ENCODE data around the gene PPP1R1B. TPM values are rescaled to one million over a fixed set of nuclear protein-coding genes. Genes with fewer than 3 reads are reported as not detected.
A peak's percentile ranks its signal among the peaks of the same experiment; 100 is the strongest.

PPP1R1B gene
- total RNA-seq, 2 donors from 2014 or later = not detected

DNA sequence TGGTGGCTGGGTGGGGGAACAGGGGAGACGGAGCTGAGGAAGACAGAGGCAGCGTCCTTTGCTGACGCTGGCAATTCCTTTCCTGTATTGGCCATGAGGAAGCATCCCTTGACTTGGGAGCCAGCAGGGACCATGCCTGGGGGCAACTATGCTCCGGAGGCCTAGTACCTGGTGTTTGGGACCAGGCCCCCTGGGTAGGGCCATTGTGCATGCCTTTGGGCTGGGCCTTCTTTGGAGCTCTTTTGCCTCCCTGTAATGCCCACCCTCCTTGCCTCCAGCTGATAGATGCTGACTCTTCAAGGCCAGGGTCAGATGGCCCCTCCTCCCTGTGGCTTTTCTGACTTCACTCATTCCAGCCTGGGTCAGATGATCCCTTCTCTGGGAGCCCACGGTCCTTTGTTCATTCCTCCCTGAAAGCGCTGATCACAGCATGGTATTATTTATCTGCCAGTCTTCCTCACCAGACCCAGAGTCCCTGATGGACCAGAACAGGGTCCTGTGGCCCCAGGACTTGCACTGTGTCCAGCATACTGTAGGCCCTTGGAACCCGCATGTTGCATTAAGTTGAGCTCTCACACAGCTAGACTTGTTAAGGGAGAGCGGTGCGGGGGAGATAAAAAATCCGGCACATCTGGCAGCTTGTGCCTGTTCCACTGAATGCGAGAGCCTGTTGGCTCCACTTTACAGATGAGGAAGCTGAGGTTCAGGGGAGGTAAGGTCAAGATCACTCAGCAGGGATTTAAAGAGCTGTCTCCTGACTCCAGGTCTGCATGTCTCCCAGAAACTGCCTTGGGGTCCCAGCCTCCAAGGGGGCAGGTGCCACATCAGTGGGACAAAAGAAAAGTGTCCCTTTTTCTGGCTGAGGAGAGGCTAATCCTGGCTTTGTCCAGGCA lies 13.1 kb downstream of the PPP1R1B start:
- Mint-ChIP-seq H3K9me3 (no peaks in the 10 kb centered on the region), H3K4me1 (peaks cover 37% of the 10 kb centered on the region), H3K27me3 (no peaks in the 10 kb centered on the region), H3K36me3 (ENCODE audit: low read depth) (no peaks in the 10 kb centered on the region), H3K4me3 (peak overlapping the region; percentile 30), H3K27ac (peak overlapping the region; percentile 91)
- ATAC-seq (replicated peaks) = no peak

GRCh38 chr17:39640591-39641031 lies 13.9 kb downstream of the PPP1R1B start:
- Mint-ChIP-seq H3K27ac (peak overlapping the region; percentile 62), H3K4me3 (no peak overlapping the region), H3K4me1 (peaks cover 37% of the 10 kb centered on the region), H3K27me3 (no peaks in the 10 kb centered on the region), H3K36me3 (ENCODE audit: low read depth) (no peaks in the 10 kb centered on the region), H3K9me3 (no peaks in the 10 kb centered on the region)
- no peak for ATAC-seq (replicated peaks)

DNA sequence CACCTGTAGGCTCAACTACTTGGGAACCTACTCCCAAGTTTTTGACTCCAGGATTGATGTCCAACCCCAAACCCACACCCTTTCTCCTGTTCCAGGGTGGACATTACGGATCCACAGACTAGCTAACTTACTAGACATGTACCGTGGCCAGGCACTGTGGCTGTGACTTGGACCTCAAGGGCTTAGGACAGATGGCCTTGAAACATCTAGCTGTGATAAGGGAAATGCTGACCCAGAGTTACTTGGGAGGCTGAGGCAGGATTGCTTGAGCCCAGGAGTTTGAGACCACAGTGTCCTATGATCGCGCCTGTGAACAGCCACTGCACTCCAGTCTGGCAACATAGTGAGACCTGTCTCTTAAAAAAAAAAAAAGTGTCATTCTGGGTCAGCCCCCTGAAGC lies 14.3 kb downstream of the PPP1R1B start:
- Mint-ChIP-seq H3K27me3 (no peaks in the 10 kb centered on the region), H3K4me3 (no peak overlapping the region), H3K9me3 (no peaks in the 10 kb centered on the region), H3K27ac (peak overlapping the region; percentile 62), H3K4me1 (peaks cover 37% of the 10 kb centered on the region), H3K36me3 (ENCODE audit: low read depth) (no peaks in the 10 kb centered on the region)
- no peak for ATAC-seq (replicated peaks)

- no peak overlapping the region for H3K4me3 Mint-ChIP-seq
- peak overlapping the region; percentile 62 for H3K27ac Mint-ChIP-seq
- no peaks in the 10 kb centered on the region for H3K9me3 Mint-ChIP-seq
- no peak for ATAC-seq (replicated peaks)
- H3K4me1 Mint-ChIP-seq = peaks cover 37% of the 10 kb centered on the region
- H3K27me3 Mint-ChIP-seq = no peaks in the 10 kb centered on the region
- no peaks in the 10 kb centered on the region for H3K36me3 Mint-ChIP-seq (ENCODE audit: low read depth)
Observed at GRCh38 chr17:39641883-39642282, 15.1 kb downstream of the PPP1R1B start.

- no peak for ATAC-seq (replicated peaks)
- Mint-ChIP-seq H3K4me3 (no peak overlapping the region), H3K27me3 (no peaks in the 10 kb centered on the region), H3K9me3 (no peaks in the 10 kb centered on the region), H3K27ac (peak overlapping the region; percentile 53), H3K4me1 (peaks cover 36% of the 10 kb centered on the region), H3K36me3 (ENCODE audit: low read depth) (no peaks in the 10 kb centered on the region)
Observed at GRCh38 chr17:39642291-39643074, 15.7 kb downstream of the PPP1R1B start.

GRCh38 chr17:39643271-39643670 lies 16.5 kb downstream of the PPP1R1B start:
- Mint-ChIP-seq H3K27me3 (no peaks in the 10 kb centered on the region), H3K36me3 (ENCODE audit: low read depth) (no peaks in the 10 kb centered on the region), H3K27ac (peak overlapping the region; percentile 53), H3K4me3 (no peak overlapping the region), H3K9me3 (no peaks in the 10 kb centered on the region), H3K4me1 (peaks cover 28% of the 10 kb centered on the region)
- ATAC-seq (replicated peaks) = peak; percentile 45

DNA sequence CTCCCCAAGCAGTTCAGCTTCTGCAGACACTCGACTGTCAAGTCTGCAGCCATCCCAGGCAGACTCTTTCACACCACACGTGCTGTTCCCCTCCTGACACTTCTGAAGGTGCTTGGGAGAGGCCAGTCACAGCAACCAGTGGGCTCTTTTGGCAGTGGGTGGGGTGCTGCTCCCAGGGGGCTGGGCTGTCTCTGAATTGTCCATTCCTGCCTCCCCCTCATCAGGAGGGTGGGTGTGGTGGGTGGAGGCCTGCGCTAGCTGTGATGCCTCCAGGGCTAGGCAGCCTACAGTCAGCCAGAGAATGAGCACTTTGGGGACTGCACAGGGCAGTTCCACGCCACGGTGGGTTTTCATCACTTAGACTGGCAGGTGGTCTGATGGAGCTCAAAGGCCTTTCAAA lies 20.5 kb downstream of the PPP1R1B start:
- H3K4me1 Mint-ChIP-seq = peaks cover 32% of the 10 kb centered on the region
- peaks cover 8% of the 10 kb centered on the region for H3K36me3 Mint-ChIP-seq (ENCODE audit: low read depth)
- ATAC-seq (replicated peaks) = no peak
- no peaks in the 10 kb centered on the region for H3K9me3 Mint-ChIP-seq
- H3K27me3 Mint-ChIP-seq = no peaks in the 10 kb centered on the region
- H3K4me3 Mint-ChIP-seq = no peak overlapping the region
- H3K27ac Mint-ChIP-seq = no peak overlapping the region

DNA sequence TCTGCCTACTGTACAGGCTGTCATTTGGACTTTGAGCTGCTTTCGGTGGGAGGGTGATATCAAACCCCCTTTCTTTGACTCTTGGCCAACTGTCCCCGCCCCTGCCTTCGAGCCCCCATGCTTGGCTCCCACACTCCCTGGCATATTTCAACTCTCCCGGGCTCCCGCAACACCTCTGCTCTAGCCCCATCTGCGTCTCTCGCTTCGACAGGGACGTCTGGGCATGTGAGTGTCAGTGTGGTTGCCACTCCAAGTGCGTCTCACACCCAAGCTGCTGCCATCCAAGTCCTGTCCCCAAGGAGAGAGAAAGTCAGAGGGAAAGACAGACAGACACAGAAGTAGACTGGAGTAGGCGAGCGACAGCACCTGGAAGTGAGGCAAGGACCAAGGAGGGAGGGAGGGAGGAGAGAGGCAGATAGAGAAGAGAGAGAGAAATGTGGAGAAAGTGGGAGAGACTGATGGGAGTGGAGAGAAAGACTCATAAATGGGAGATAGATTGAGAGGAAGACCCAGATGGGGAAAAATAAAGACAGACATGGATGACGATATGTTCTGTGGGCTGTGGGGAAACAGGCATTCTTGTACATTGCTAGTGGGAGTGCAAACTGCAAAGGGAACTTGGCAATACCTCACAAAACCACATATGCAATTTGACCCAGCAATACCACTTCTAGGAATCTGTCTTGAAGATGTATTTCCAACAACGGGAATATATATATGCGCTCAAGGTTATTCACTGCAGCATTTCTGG lies 22.0 kb downstream of the PPP1R1B start:
- Mint-ChIP-seq H3K4me3 (no peak overlapping the region), H3K4me1 (peaks cover 20% of the 10 kb centered on the region), H3K9me3 (no peaks in the 10 kb centered on the region), H3K36me3 (ENCODE audit: low read depth) (peaks cover 11% of the 10 kb centered on the region), H3K27ac (no peak overlapping the region), H3K27me3 (no peaks in the 10 kb centered on the region)
- ATAC-seq (replicated peaks) = no peak

DNA sequence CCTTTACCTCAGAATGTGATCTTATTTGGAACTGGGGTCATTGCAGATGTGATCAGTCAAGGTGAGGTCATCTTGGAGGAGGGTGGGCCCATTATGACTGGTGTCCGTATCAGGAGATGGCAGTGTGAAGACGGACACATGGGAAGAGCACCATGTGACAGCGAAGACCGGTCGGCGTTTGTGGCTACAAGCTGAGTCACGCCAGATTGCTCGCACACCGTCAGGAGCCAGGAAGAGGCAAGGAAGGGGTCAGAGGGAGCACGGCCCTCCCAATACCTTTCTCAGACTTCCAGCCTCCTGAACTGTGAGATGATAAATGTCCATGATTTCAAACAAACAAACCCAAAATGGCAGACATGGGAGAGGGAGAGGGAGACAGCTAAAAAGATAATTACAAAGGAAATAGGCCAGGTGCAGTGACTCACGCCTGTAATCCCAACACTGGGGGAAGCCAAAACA lies 23.4 kb downstream of the PPP1R1B start:
- Mint-ChIP-seq H3K9me3 (no peaks in the 10 kb centered on the region), H3K4me1 (peaks cover 18% of the 10 kb centered on the region), H3K36me3 (ENCODE audit: low read depth) (peaks cover 19% of the 10 kb centered on the region), H3K27ac (no peak overlapping the region), H3K27me3 (no peaks in the 10 kb centered on the region), H3K4me3 (no peak overlapping the region)
- no peak for ATAC-seq (replicated peaks)

GRCh38 chr17:39651923-39652586 lies 25.3 kb downstream of the PPP1R1B start:
- H3K9me3 Mint-ChIP-seq = no peaks in the 10 kb centered on the region
- no peak for ATAC-seq (replicated peaks)
- peaks cover 30% of the 10 kb centered on the region for H3K36me3 Mint-ChIP-seq (ENCODE audit: low read depth)
- H3K4me1 Mint-ChIP-seq = peaks cover 18% of the 10 kb centered on the region
- peak overlapping the region; percentile 69 for H3K27ac Mint-ChIP-seq
- H3K27me3 Mint-ChIP-seq = no peaks in the 10 kb centered on the region
- H3K4me3 Mint-ChIP-seq = no peak overlapping the region

DNA sequence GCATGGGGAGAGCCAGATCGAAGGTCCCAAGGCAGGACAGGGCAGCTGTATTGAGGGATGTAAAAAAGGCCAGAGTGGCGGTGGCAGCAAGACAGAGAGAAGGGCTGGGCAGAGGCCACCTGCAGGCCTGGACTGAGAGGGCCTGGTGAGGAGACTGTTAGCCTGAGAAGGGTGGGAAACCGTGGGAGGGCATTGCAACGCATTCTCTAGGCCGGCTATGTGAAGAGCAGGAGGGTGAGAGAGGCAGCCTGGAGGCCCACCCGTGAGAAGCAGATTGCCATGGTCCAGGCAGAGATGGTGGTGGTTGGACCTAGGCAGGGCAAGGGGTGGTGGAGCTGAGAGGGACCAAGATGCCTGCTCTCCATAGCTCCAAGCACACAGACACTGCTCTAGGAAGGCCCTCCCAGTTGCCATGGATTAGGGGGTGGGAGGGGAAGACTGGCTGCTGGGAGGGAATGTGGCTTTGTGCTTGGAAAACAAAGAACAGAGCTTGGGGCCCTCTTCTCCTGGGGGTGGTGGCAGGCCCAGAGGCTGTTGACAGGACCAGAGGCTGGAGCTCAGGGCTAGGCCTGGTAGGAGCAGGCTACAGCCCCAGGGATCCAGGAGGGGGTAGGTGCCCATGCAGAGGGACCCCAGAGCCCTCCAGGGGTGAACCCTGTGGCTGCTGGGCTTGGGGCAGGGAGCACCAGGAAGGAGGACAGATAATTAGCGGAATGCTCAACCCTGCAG lies 26.0 kb downstream of the PPP1R1B start:
- Mint-ChIP-seq H3K4me1 (peaks cover 18% of the 10 kb centered on the region), H3K27me3 (no peaks in the 10 kb centered on the region), H3K9me3 (no peaks in the 10 kb centered on the region), H3K36me3 (ENCODE audit: low read depth) (peaks cover 32% of the 10 kb centered on the region), H3K4me3 (no peak overlapping the region), H3K27ac (peak overlapping the region; percentile 69)
- ATAC-seq (replicated peaks) = no peak

DNA sequence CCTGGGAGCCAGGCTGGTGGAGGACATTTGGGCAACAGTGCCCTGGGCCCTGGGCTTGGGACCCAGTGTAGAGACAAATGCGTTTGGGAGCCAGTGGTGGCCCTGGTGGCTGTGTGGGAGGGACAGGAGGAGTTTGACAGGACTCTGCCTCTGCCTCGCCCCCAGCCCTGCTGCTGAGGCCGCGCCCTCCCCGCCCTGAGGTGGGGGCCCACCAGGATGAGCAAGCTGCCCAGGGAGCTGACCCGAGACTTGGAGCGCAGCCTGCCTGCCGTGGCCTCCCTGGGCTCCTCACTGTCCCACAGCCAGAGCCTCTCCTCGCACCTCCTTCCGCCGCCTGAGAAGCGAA lies 26.5 kb downstream of the PPP1R1B start:
- no peak overlapping the region for H3K27ac Mint-ChIP-seq
- no peak for ATAC-seq (replicated peaks)
- peaks cover 18% of the 10 kb centered on the region for H3K4me1 Mint-ChIP-seq
- H3K4me3 Mint-ChIP-seq = no peak overlapping the region
- H3K36me3 Mint-ChIP-seq (ENCODE audit: low read depth) = peaks cover 37% of the 10 kb centered on the region
- no peaks in the 10 kb centered on the region for H3K27me3 Mint-ChIP-seq
- H3K9me3 Mint-ChIP-seq = no peaks in the 10 kb centered on the region

DNA sequence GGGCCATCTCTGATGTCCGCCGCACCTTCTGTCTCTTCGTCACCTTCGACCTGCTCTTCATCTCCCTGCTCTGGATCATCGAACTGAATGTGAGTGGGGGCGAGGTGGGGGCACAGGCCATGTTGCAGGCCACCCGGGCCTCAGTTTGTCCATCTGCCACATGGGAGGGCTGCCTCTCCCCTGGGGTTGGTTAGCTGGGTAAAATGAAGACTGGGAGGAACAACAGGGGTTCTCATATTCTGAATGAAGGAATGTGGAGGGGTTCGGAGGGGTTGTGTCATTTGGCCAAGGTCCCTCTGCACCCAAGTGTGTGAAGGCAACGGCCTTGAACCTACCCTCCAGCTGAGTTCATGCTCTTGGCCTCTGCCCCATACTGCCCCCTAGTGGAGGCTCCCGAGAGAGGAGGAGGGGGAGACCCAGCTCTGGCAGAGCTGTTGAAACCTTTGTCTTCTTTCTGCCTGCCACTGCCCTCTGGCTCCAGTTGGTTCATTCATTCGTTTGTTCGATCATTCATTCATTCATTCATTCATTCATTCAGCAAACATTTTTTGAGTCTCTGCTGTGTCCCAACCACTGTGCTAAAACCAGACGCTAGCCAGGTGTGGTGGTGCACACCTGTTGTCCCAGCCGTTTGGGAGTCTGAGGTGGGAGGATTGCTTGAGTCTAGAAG lies 27.0 kb downstream of the PPP1R1B start:
- H3K27ac Mint-ChIP-seq = no peak overlapping the region
- no peaks in the 10 kb centered on the region for H3K27me3 Mint-ChIP-seq
- H3K36me3 Mint-ChIP-seq (ENCODE audit: low read depth) = peaks cover 38% of the 10 kb centered on the region
- H3K4me1 Mint-ChIP-seq = peaks cover 18% of the 10 kb centered on the region
- peak; percentile 87 for ATAC-seq (replicated peaks)
- no peaks in the 10 kb centered on the region for H3K9me3 Mint-ChIP-seq
- H3K4me3 Mint-ChIP-seq = no peak overlapping the region

Measured in activated T-helper 17 cell treated with anti-CD3 and anti-CD28 coated beads, Interleukin-2, amount 50 U/mL, for 72 hours (primary cell).